B cell (primary cell): ENCODE data around the gene NPR1. TPM values are rescaled to one million over a fixed set of nuclear protein-coding genes. Genes with fewer than 3 reads are reported as not detected.

Source experiments
- ATAC-seq: fragments of 200-7000 bp; cut with Tn5 transposase; one replicate; pipeline ENCODE4 v1.10.0; 2021; ENCODE audit warnings: low read depth, mild to moderate bottlenecking, moderate number of reproducible peaks, moderate library complexity
- CTCF ChIA-PET: fragments of 350-600 bp; sonication (Branson Sonifier 250); formaldehyde crosslinking; loops from one replicate; lab custom pipeline; 2021; ENCODE audit warnings: antibody characterized with exemption, inconsistent platforms; lab: Charles Lee
- POLR2A ChIA-PET: fragments of 350-600 bp; sonication (Branson Sonifier 250); formaldehyde crosslinking; loops from one replicate; lab custom pipeline; 2021; ENCODE audit warnings: antibody characterized with exemption; lab: Charles Lee
- DNase-seq: peaks from one replicate; pipeline ENCODE4 v3.0.0; 2013
- H2AFZ ChIP-seq: 2 replicates; pipeline ENCODE4 v1.6.1; 2012; ENCODE audit warnings: mild to moderate bottlenecking, low read depth, low read length; ENCODE audit not compliant: insufficient read depth, poor library complexity, severe bottlenecking
- H3K27ac ChIP-seq, 2 donors: 1 replicate in 1 of 2; 2 replicates in 1 of 2; pipeline ENCODE4 v1.5.1; 2012 to 2013; ENCODE audit warnings: low read length in 2 of 2, mild to moderate bottlenecking in 2 of 2, moderate library complexity in 1 of 2
- H3K27me3 ChIP-seq, 4 experiments: fragments of 200-600 bp in 1 of 4; sonication (generic) in 1 of 4; replicated peaks in 1 of 4; 1 replicate in 2 of 4; 2 replicates in 2 of 4; pipeline versions ENCODE4 v1.6.1 to v1.7.0; 2013 to 2016; ENCODE audit warnings: low read length in 3 of 4, mild to moderate bottlenecking in 2 of 4, mixed read lengths in 1 of 4, moderate library complexity in 1 of 4; ENCODE audit not compliant: insufficient read depth in 4 of 4, control insufficient read depth in 3 of 4; ENCODE audit errors: control extremely low read depth in 1 of 4
- H3K36me3 ChIP-seq, 2 experiments: replicated peaks in 1 of 2; 1 replicate in 1 of 2; 2 replicates in 1 of 2; pipeline versions ENCODE4 v1.6.1 to v1.7.1; 2013; ENCODE audit warnings: low read length in 1 of 2; ENCODE audit not compliant: insufficient read depth in 2 of 2, control insufficient read depth in 1 of 2; ENCODE audit errors: control extremely low read depth in 1 of 2, extremely low read depth in 1 of 2
- H3K4me1 ChIP-seq, 2 donors: fragments of 200-600 bp in 1 of 2; sonication (generic) in 1 of 2; 1 replicate in 1 of 2; 2 replicates in 1 of 2; pipeline versions ENCODE4 v1.5.1 to v1.6.1; 2013 to 2017; ENCODE audit warnings: low read length in 2 of 2; ENCODE audit not compliant: control insufficient read depth in 2 of 2, insufficient read depth in 2 of 2
- H3K4me2 ChIP-seq: replicated peaks from 2 replicates; pipeline ENCODE3; 2012; ENCODE audit warnings: mild to moderate bottlenecking, low read depth, low read length; ENCODE audit not compliant: poor library complexity, severe bottlenecking
- H3K4me3 ChIP-seq, 5 experiments: fragments of 200-600 bp in 1 of 5; sonication (generic) in 1 of 5; 1 replicate in 3 of 5; 2 replicates in 2 of 5; pipeline versions ENCODE4 v1.5.1 to v1.7.0; 2011 to 2016; ENCODE audit warnings: low read length in 4 of 5, mild to moderate bottlenecking in 4 of 5, low read depth in 2 of 5, control low read depth in 1 of 5, moderate library complexity in 1 of 5; ENCODE audit not compliant: insufficient read depth in 1 of 5; ENCODE audit errors: control extremely low read depth in 1 of 5, extremely low read depth in 1 of 5
- H3K79me2 ChIP-seq: fragments of 200-600 bp; sonication (generic); one replicate; pipeline ENCODE4 v1.6.0; 2016; ENCODE audit warnings: low read length; ENCODE audit not compliant: control insufficient read depth, insufficient read depth
- H3K9ac ChIP-seq: fragments of 200-600 bp; sonication (generic); 2 replicates; pipeline ENCODE4 v1.6.1; 2017; ENCODE audit warnings: mild to moderate bottlenecking, low read length, moderate library complexity
- H3K9me3 ChIP-seq, 3 donors: one replicate each; pipeline versions ENCODE4 v1.6.1 to v1.7.1; 2013; ENCODE audit warnings: low read length in 2 of 3; ENCODE audit not compliant: control insufficient read depth in 2 of 3, insufficient read depth in 1 of 3; ENCODE audit errors: control extremely low read depth in 1 of 3
- H4K20me1 ChIP-seq: 2 replicates; pipeline ENCODE4 v1.6.0; 2012; ENCODE audit warnings: mild to moderate bottlenecking, low read length; ENCODE audit not compliant: insufficient read depth, control insufficient read depth, poor library complexity, severe bottlenecking
- H3K27ac Mint-ChIP-seq: one replicate; pipeline ENCODE4 v1.8.0; 2021; ENCODE audit warnings: mixed read lengths
- H3K27me3 Mint-ChIP-seq: one replicate; pipeline ENCODE4 v1.8.0; 2021; ENCODE audit warnings: mixed read lengths
- H3K4me1 Mint-ChIP-seq: one replicate; pipeline ENCODE4 v1.8.0; 2021; ENCODE audit warnings: mixed read lengths
- H3K4me3 Mint-ChIP-seq: one replicate; pipeline ENCODE4 v1.8.0; 2021; ENCODE audit warnings: mixed read lengths
- H3K9me3 Mint-ChIP-seq: one replicate; pipeline ENCODE4 v1.8.0; 2022; ENCODE audit warnings: mixed read lengths; ENCODE audit not compliant: insufficient read depth
- CTCF ChIP-seq: fragments of 200-600 bp; IDR thresholded peaks from one replicate; pipeline ENCODE4 v1.8.0; 2022; ENCODE audit warnings: antibody characterized with exemption, mild to moderate bottlenecking
- EZH2 ChIP-seq: IDR thresholded peaks from 2 replicates; pipeline ENCODE4 v1.6.1; 2012; ENCODE audit warnings: borderline replicate concordance, low read depth, mild to moderate bottlenecking, moderate library complexity, low read length; ENCODE audit not compliant: insufficient read depth, poor library complexity, severe bottlenecking
- WGBS: methylation state at CpG from one replicate; pipeline ENCODE4 v1.1.5; 2013; ENCODE audit warnings: missing lambda C conversion rate; ENCODE audit not compliant: insufficient coverage; 5-methylcytosine and 5-hydroxymethylcytosine counted together
- intact Hi-C: fragments of 100-400 bp; cut with micrococcal nuclease; formaldehyde crosslinking; loops from one replicate; pipeline ENCODE4 v1.10.0; 2022
- polyA plus RNA-seq: library from polyadenylated mRNA; depleted of rRNA; stranded (reverse); fragments of >200 nt; gene quantifications from 2 replicates; pipeline ENCODE4 v1.2.3, GENCODE V29; 2012
- total RNA-seq, 2 donors: library from RNA; stranded (reverse); fragments of 120-200 nt in 1 of 2; gene quantifications; 1 replicate in 1 of 2; 2 replicates in 1 of 2; pipeline versions ENCODE4 v1.2.3 to v1.2.4, GENCODE V29; 2013 to 2022

NPR1 gene
- total and polyA plus RNA-seq, 2 donors (not counting 1 experiment from before 2014, with no cell fraction given), result 0.37 TPM; not detected in 1

GRCh38 chr1:153651771-153652170 is 26.7 kb upstream of the NPR1 start:
- Mint-ChIP-seq H3K27me3 (no peaks in the 10 kb centered on the region), H3K9me3 (no peaks in the 10 kb centered on the region), H3K27ac (no peak overlapping the region), H3K4me1 (no peaks in the 10 kb centered on the region), H3K4me3 (no peak overlapping the region)
- ChIA-PET POLR2A (no interaction called here), CTCF (interaction anchor here (1.5 kb wide), 1 partner anchor 18 kb away, joined by 3 read pairs; the partner anchor contains the start of gene CHTOP)
- Histone ChIP-seq H3K79me2 (peaks cover 3% of the 10 kb centered on the region), H3K27ac (no peak overlapping the region), H3K4me1 (no peaks in the 10 kb centered on the region), H3K9ac (no peak overlapping the region), H3K27me3 (no peaks in the 10 kb centered on the region), H2AFZ (no peak overlapping the region), H3K4me2 (no peak overlapping the region), H3K36me3 (peaks cover 0 to 10% of the 10 kb centered on the region in 2 experiments), H4K20me1 (no peaks in the 10 kb centered on the region), H3K4me3 (no peak overlapping the region), H3K9me3 (no peaks in the 10 kb centered on the region)
- intact Hi-C loops, result no loop called here
- no peak for TF ChIP-seq CTCF
- TF ChIP-seq EZH2, result no peak
- no peak for ATAC-seq
- WGBS, result no CpG with 5 or more reads among the region's 1 CpG
- DNase-seq, result no peak

GRCh38 chr1:153652805-153653500 is 25.5 kb upstream of the NPR1 start:
- no peaks in the 10 kb centered on the region for H3K9me3 Mint-ChIP-seq
- intact Hi-C loops, result no loop called here
- no peak overlapping the region for H3K4me3 ChIP-seq
- peaks cover 0 to under 1% of the 10 kb centered on the region in 2 experiments for H3K36me3 ChIP-seq
- H3K27me3 ChIP-seq, result no peaks in the 10 kb centered on the region
- CTCF ChIA-PET, result interaction anchor here (0.9 to 1.5 kb wide), 2 partner anchors 9 to 19 kb away, joined by 3 read pairs; partner anchors contain the start of gene CHTOP
- no peaks in the 10 kb centered on the region for H4K20me1 ChIP-seq
- no peak for ATAC-seq
- no peak overlapping the region for H3K27ac ChIP-seq
- no peak overlapping the region for H3K9ac ChIP-seq
- H3K27ac Mint-ChIP-seq, result no peak overlapping the region
- no peak for DNase-seq
- H3K4me2 ChIP-seq, result no peak overlapping the region
- no peaks in the 10 kb centered on the region for H3K4me1 Mint-ChIP-seq
- no peak for TF ChIP-seq EZH2
- 63% methylated on average over 2 of the region's 3 CpGs for WGBS
- H3K4me1 ChIP-seq, result peaks cover 0 to 1% of the 10 kb centered on the region in 2 donors
- no peak overlapping the region for H3K4me3 Mint-ChIP-seq
- no peaks in the 10 kb centered on the region for H3K27me3 Mint-ChIP-seq
- POLR2A ChIA-PET, result no interaction called here
- H2AFZ ChIP-seq, result no peak overlapping the region
- H3K79me2 ChIP-seq, result peaks cover 4% of the 10 kb centered on the region
- no peaks in the 10 kb centered on the region for H3K9me3 ChIP-seq
